IPS-18c (cell line): ENCODE results near the gene SLC10A3.
A peak's percentile ranks its signal among the peaks of the same experiment; 100 is the strongest.

Experiments used
- H3K4me3 ChIP-seq: 2 replicates; pipeline ENCODE4 v1.7.0; 2013; ENCODE audit warnings: low read depth, mild to moderate bottlenecking, low read length, moderate library complexity; ENCODE audit not compliant: insufficient read depth
- H3K9me3 ChIP-seq: one replicate; pipeline ENCODE4 v1.6.1; 2013; ENCODE audit warnings: mild to moderate bottlenecking, low read length, moderate library complexity; ENCODE audit not compliant: control insufficient read depth, insufficient read depth

Gene SLC10A3

DNA sequence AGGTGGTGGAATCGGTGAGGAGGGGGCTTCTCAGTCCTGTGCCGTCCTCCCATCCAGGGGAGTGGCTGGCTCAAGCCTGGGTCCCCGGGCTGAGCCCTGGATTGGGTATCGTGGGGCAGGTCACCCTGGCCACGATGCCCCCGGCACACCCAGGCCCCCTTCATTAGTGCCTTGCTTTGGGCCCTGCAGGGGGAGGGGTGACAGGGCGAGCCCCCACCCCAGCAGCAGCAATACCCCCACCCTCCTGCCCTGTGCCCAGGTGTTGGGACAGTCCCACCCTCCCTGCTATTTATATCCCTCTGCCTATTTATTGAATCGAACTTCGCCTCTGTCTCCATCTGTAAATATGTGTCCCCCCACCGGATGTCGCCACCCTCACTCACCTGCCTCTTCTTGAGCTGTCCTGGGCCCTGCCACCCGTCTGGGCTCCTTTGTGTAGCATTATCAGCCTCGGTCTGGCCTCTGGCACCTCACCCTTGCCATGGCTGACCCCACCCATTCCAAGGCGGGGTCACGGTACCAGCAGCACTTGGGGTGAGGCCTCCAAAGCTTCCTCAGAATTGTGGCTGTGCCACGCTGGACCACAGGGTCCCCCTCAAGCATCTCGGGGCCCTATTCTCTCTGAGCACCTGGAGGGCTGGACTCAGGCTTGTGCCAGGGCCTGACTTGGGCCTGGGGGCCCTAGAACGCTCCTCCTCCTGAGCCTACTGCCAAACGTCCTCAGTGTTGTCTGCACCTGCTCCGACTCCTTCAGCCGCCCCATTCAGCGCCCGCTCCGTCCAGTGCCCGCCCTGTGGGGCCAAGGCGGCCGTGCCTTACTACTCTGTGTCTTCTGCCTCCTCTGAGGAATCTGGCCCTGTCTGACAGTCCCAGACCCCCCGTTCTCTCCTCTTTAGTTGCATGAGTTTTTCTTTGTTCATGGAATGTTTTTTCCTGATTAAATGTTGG is 17.5 kb downstream of the SLC10A3 start:
- Histone ChIP-seq H3K4me3 (no peak overlapping the region), H3K9me3 (peaks cover 13% of the 10 kb centered on the region)

DNA sequence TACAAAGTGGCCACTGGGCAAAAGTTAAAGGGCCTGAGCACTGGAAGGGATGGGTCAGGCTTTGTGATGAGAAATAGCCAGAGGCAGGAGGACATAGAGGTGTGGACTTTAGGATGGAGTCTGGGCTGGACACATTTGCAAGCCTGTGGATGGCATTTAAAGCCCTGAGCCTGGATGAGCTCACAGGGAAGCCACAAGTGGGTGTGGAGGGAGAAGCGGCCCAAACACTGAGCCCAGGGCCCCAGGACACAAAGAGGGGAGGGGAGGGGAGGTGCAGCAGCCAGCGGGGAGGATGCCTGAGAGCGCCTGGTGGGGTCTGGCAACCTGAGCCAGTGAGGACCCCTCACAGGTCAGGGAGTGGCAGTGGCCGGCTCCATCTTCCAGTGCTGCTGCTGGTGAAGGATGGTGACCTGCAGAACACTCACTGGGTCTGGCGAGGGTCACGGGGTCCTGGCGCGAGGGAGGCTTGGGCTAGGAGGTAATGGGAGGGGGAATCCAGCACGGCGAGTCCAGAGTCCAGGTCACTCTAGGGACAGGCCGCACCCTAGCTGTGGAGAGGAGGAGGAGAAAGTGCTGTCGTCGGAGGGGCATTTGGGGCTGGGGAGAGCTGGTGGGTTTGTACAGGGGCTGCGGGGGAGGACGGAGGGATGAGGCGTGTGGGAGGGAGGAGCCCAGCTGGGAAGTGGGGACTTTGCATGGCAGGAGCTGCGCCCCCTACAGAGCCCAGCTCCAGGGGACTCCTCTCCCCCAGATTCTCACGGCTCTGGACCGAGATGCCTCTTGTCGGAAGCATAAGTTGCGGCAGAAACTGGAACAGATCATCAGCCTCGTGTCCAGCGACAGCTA is 18.4 kb downstream of the SLC10A3 start:
- Histone ChIP-seq H3K9me3 (peaks cover 15% of the 10 kb centered on the region), H3K4me3 (no peak overlapping the region)

DNA sequence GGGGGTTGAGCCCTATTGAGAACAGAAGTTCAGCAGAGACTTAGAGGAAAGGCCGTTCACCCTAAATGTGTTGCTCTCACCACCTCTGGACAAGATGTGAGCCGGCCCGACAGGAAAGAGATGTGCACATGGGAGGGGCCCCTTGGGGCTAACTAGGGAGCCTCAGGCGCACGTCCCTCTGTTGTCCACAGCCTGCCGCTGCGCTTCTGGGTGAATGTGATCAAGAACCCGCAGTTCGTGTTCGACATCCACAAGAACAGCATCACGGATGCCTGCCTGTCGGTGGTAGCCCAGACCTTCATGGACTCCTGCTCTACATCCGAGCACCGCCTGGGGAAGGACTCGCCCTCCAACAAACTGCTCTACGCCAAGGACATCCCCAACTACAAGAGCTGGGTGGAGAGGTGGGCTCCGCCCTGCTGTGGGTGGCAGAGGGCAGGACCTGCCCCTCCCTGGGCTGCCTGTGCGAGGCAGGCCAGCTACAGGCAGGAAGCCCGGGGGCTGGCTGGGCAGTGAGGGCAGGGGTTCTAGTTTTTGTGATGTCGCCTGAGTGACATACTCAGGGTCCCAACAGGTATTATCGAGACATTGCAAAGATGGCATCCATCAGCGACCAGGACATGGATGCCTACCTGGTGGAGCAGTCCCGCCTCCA is 19.4 kb downstream of the SLC10A3 start:
- no peak overlapping the region for H3K4me3 ChIP-seq
- peaks cover 16% of the 10 kb centered on the region for H3K9me3 ChIP-seq

DNA sequence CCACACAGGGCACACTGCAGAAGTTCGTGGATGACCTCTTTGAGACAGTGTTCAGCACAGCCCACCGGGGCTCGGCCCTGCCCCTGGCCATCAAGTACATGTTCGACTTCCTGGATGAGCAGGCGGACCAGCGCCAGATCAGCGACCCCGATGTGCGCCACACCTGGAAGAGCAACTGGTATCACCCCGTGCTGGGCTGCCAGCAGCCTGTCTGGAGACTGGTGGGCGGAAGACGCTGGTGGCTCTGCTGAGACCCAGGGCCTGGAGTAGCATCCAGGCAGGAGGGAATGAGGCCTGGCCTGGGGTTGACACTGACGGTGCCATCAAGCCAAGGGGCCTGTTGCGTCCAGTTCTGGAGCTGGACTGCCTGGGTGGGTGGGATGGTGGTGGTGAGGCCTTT is 20.0 kb downstream of the SLC10A3 start:
- Histone ChIP-seq H3K4me3 (no peak overlapping the region), H3K9me3 (peaks cover 19% of the 10 kb centered on the region)

DNA sequence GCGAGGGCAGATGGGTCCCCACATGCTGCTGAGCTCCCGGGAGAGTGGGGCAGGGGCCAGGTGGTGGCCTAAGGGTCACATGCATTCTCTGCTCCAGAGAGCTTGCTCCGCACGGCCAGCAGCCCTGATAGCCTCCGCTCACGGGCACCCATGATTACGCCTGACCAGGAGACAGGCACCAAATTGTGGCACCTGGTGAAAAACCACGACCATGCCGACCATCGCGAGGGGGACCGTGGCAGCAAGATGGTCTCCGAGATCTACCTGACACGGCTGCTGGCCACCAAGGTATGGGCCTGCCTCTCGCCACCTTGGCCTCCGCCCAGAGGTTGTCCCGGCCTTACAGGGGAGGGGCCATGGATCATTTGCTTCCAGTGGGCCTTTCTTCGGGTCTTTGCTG is 20.5 kb downstream of the SLC10A3 start:
- H3K9me3 ChIP-seq: peaks cover 19% of the 10 kb centered on the region
- no peak overlapping the region for H3K4me3 ChIP-seq

DNA sequence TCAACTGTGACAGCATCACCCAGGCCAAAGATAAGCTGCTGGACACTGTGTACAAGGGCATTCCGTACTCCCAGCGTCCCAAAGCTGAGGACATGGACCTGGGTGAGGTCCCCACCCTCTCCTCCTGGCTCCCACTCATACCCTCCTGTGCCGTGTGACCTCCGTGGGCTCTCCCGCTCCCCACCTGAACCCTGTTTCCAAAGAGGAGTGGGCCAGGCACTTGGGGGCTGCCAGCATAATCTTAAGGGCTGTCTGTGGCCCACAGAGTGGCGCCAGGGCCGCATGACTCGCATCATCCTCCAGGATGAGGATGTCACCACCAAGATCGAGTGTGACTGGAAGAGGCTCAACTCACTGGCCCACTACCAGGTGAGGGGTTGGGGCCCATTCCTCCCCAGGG is 21.3 kb downstream of the SLC10A3 start:
- H3K9me3 ChIP-seq: peaks cover 19% of the 10 kb centered on the region
- no peak overlapping the region for H3K4me3 ChIP-seq

DNA sequence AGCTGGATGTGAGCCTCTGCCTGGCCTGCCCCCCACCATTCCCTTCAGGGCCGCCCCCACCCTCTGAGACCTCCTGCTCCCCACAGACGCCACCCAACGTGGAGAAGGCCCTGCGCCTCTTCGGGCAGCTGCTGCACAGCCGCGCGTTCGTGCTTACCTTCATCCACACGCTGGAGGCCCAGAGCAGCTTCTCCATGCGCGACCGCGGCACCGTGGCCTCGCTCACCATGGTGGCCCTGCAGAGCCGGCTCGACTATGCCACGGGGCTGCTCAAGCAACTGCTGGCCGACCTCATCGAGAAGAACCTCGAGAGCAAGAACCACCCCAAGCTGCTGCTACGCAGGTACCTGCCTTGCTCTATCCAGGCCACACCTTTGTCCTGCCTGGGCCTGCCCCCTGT is 22.2 kb downstream of the SLC10A3 start:
- Histone ChIP-seq H3K4me3 (no peak overlapping the region), H3K9me3 (peaks cover 13% of the 10 kb centered on the region)

DNA sequence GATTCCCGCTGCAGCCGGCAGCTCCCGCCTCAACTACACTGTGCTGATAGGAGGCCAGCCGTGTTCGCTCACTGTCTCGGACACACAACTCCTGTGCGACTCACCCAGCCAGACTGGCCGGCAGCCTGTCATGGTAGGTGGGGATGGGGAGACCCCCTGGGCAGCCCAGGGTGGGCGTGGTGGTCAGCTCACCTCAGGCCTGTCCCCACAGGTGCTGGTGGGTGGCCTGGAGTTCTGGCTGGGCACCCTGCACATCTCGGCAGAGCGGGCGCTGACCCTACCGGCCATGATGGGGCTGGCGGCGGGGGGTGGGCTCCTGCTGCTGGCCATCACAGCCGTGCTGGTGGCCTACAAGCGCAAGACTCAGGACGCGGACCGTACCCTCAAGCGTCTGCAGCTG is 22.9 kb downstream of the SLC10A3 start:
- Histone ChIP-seq H3K9me3 (peaks cover 13% of the 10 kb centered on the region), H3K4me3 (no peak overlapping the region)

DNA sequence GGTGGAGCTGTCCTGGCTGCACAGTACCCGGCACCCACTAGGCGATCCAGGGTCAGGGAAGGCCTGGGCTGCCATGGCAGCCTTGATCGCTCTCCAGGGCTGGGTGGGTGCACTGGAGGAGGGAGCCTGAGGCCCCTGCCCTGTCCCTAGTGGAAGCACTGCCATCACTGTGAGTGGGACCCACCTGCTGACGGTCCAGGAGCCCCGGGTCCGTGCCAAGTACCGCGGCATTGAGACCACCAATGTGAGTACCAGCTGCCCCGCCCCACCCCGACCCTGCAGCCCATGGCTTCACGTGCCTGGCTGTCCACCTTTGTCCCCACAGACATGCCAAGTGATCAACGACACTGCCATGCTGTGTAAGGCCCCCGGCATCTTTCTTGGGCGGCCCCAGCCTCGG is 23.5 kb downstream of the SLC10A3 start:
- peaks cover 14% of the 10 kb centered on the region for H3K9me3 ChIP-seq
- H3K4me3 ChIP-seq: no peak overlapping the region

DNA sequence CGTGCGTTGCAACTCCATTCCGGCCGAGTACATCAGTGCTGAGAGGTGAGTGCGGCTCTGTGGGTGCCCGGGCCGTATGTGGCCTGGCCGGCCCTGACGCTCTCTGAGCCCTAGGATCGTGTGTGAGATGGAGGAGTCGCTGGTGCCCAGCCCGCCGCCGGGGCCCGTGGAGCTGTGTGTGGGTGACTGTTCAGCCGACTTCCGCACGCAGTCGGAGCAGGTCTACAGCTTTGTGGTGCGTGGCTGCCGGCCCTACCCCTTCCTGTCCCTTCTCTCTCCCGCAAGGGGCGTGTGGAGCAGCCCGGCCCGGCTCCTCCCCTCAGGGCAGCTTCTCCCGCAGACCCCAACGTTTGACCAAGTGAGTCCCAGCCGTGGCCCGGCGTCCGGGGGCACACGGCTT is 24.4 kb downstream of the SLC10A3 start:
- Histone ChIP-seq H3K4me3 (no peak overlapping the region), H3K9me3 (peaks cover 12% of the 10 kb centered on the region)

DNA sequence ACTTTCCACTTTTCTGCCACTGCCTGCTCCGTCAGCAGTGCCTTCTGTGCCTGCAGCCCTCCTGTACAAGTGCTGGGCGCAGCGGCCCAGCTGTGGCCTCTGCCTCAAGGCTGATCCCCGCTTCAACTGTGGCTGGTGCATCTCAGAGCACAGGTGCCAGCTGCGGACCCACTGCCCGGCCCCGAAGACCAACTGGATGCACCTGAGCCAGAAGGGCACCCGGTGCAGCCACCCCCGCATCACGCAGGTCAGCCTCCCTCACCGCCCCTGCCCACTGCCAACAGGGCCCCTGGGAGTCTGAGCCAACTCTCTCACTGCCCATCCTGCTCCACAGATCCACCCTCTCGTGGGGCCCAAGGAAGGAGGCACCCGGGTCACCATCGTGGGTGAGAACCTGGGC is 24.8 kb downstream of the SLC10A3 start:
- Histone ChIP-seq H3K4me3 (no peak overlapping the region), H3K9me3 (peaks cover 12% of the 10 kb centered on the region)

DNA sequence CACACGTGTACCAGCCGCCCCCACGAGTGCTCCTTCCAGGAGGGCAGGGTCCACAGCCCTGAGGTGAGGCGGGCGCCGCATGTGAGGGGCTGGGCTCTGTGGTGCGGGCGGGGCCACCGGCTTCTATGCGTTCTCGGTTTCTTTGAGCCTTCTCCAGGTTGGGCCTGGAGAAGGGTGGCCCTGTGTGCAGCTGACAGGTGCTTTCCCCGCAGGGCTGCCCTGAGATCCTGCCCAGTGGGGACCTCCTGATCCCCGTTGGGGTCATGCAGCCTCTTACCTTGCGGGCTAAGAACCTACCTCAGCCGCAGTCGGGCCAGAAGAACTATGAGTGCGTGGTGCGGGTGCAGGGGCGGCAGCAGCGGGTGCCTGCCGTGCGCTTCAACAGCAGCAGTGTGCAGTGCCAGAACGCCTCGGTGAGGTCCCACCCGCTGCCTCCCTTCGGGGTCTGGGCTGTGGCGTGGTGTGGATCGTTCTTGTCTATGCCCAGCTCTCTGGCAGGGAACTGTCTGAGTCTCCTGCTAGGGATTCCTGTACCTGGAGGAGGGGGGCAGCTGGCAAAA is 25.5 kb downstream of the SLC10A3 start:
- Histone ChIP-seq H3K4me3 (no peak overlapping the region), H3K9me3 (peaks cover 12% of the 10 kb centered on the region)

DNA sequence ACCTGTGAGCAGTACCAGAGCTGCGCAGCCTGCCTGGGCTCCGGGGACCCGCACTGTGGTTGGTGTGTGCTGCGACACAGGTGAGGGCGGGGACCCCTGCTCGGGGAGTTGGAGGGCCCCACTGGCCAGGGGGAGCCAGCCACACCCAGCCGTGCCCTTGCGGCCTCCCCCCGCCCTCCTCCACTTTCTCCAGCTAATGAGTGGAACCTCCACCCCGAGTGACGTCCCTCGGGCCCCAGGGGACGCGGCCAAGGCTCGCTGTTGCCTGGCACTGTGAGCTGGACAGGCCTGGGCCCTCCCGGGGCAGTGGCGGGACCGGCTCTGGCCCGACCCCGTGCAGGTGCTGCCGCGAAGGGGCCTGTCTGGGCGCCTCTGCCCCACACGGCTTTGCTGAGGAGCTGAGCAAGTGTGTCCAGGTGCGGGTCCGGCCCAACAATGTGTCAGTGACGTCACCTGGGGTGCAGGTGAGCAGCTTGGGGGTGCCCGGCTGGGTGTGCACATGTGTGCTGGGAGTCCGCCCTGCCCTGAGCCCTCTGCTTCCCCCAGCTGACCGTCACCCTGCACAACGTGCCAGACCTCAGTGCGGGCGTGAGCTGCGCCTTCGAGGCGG is 26.7 kb downstream of the SLC10A3 start:
- peaks cover 14% of the 10 kb centered on the region for H3K9me3 ChIP-seq

DNA sequence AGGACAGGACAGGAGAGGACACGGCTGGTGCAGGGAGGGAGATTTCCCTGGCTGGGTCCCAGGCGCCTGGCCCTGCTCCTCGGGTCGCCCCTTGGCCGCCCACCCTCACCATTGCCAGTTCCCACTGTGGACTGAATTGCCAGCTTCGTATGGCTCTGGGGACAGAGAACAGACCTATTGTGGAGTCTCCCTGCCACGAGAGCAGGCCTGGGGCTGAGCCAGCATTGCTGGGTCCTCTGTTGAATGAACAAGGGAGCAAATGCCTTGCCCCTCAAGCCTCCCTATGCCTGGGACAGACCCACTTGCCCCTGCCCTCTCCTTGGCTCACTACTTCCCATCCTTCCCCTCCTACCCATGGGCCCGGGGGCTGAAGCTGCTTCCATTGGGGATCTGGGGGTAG is 28.0 kb downstream of the SLC10A3 start:
- Histone ChIP-seq H3K9me3 (peaks cover 13% of the 10 kb centered on the region), H3K4me3 (no peak overlapping the region)

More for the DNA sequence above, 26.7 kb downstream of the SLC10A3 start:
- no peak overlapping the region for H3K4me3 ChIP-seq

DNA sequence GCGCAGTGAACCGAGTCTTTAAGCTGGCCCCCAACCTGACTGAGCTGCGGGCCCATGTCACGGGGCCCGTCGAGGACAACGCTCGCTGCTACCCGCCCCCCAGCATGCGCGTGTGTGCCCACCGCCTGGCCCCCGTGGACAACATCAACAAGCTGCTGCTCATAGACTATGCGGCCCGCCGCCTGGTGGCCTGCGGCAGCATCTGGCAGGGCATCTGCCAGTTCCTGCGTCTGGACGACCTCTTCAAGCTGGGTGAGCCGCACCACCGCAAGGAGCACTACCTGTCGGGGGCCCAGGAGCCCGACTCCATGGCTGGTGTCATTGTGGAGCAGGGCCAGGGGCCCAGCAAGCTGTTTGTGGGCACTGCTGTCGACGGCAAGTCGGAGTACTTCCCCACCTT is 30.1 kb downstream of the SLC10A3 start:
- H3K9me3 ChIP-seq: peaks cover 17% of the 10 kb centered on the region

DNA sequence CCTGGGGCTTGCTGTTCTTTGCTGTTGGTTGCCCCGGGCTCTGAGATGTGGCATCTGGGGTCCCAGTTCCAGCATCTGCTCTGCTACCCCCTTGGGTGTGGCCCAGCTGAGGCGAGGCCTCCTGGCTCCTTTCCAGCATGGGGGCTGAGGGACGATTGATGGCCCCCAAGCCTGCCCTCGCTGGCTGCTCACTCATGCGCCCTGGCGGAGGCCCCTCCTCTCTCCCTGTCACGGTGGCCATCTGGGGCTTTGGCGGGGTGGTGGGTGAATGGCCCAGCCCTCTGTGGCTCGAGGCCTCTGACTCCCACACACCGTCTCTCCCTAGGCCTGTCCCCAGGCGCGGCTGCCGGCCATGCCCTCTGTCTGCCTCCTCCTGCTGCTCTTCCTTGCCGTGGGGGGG is 30.6 kb downstream of the SLC10A3 start:
- peaks cover 21% of the 10 kb centered on the region for H3K9me3 ChIP-seq
- peak overlapping the region; percentile 15; the same call in 1 of the 2 replicates for H3K4me3 ChIP-seq

More for the DNA sequence above, 30.1 kb downstream of the SLC10A3 start:
- H3K4me3 ChIP-seq: peak overlapping the region; percentile 15; the same call in 1 of the 2 replicates
